ENCODE measurements around the gene ACTRT1.

Gene ACTRT1

GRCh38 chrX:128012015-128012414 is 40.2 kb downstream of the ACTRT1 start:
- H3K27ac ChIP-seq: no peak overlapping the region
- TF ChIP-seq ZFX (IDR thresholded peaks at IDR 0.05) (no peak), CTCF (conservative IDR thresholded peaks at IDR 0.05) (no peak)

DNA sequence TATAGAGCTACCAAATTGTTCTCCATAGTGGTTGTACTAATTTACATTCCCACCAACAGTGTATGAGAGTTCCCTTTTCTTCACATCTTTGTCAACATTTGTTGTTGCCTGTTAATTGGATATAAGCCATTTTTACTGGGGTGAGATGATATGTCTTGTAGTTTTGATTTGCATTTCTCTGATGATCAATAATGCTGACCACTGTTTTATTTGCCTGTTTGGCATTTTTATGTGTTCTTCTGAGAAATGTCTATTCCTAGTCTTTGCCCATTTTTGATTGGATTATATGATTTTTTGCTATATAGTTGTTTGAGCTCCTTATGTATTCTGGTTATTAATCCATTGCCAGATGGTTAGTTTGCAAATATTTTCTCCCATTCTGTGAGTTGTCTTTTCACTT is 44.3 kb downstream of the ACTRT1 start:
- H3K27ac ChIP-seq: no peak overlapping the region
- TF ChIP-seq ZFX (IDR thresholded peaks at IDR 0.05): no peak
- no peak for TF ChIP-seq CTCF (conservative IDR thresholded peaks at IDR 0.05)
